ENCODE data around the gene MARK1. TPM values are rescaled to one million over a fixed set of nuclear protein-coding genes. Genes with fewer than 3 reads are reported as not detected.
A peak's percentile ranks its signal among the peaks of the same experiment; 100 is the strongest.

MARK1 gene
- total RNA-seq, 1 donor from 2014 or later: 12.5 TPM

GRCh38 chr1:220514256-220514655 lies 13.7 kb upstream of the MARK1 start:
- Mint-ChIP-seq H3K27ac (ENCODE audit: unreplicated experiment) (no peak overlapping the region), H3K27me3 (ENCODE audit: unreplicated experiment) (no peaks in the 10 kb centered on the region)

GRCh38 chr1:220516014-220516721 lies 11.8 kb upstream of the MARK1 start:
- H3K27ac Mint-ChIP-seq (ENCODE audit: unreplicated experiment): no peak overlapping the region
- no peaks in the 10 kb centered on the region for H3K36me3 Mint-ChIP-seq (ENCODE audit: low read depth, unreplicated experiment)
- no peaks in the 10 kb centered on the region for H3K27me3 Mint-ChIP-seq (ENCODE audit: unreplicated experiment)
- DNase-seq (ENCODE audit: low spot score): no peak
- no peaks in the 10 kb centered on the region for H3K4me1 Mint-ChIP-seq (ENCODE audit: unreplicated experiment)
- no peak overlapping the region for H3K4me3 Mint-ChIP-seq (ENCODE audit: unreplicated experiment)
- TF ChIP-seq CTCF (IDR thresholded peaks at IDR 0.05; ENCODE audit: unreplicated experiment): no peak
- H3K9me3 Mint-ChIP-seq (ENCODE audit: unreplicated experiment): no peaks in the 10 kb centered on the region

More at GRCh38 chr1:220514256-220514655, 13.7 kb upstream of the MARK1 start:
- Mint-ChIP-seq H3K4me1 (ENCODE audit: unreplicated experiment) (no peaks in the 10 kb centered on the region), H3K4me3 (ENCODE audit: unreplicated experiment) (no peak overlapping the region), H3K36me3 (ENCODE audit: low read depth, unreplicated experiment) (no peaks in the 10 kb centered on the region), H3K9me3 (ENCODE audit: unreplicated experiment) (no peaks in the 10 kb centered on the region)
- TF ChIP-seq CTCF (IDR thresholded peaks at IDR 0.05; ENCODE audit: unreplicated experiment): no peak
- DNase-seq (ENCODE audit: low spot score): no peak

- Mint-ChIP-seq H3K4me3 (ENCODE audit: unreplicated experiment) (no peak overlapping the region), H3K4me1 (ENCODE audit: unreplicated experiment) (no peaks in the 10 kb centered on the region), H3K36me3 (ENCODE audit: low read depth, unreplicated experiment) (no peaks in the 10 kb centered on the region), H3K27me3 (ENCODE audit: unreplicated experiment) (no peaks in the 10 kb centered on the region), H3K9me3 (ENCODE audit: unreplicated experiment) (no peaks in the 10 kb centered on the region), H3K27ac (ENCODE audit: unreplicated experiment) (no peak overlapping the region)
- TF ChIP-seq CTCF (IDR thresholded peaks at IDR 0.05; ENCODE audit: unreplicated experiment): no peak
- no peak for DNase-seq (ENCODE audit: low spot score)
These were observed 11.3 kb upstream of the MARK1 start for GRCh38 chr1:220516722-220517042.

- Mint-ChIP-seq H3K4me1 (ENCODE audit: unreplicated experiment) (peaks cover 3% of the 10 kb centered on the region), H3K4me3 (ENCODE audit: unreplicated experiment) (no peak overlapping the region), H3K27me3 (ENCODE audit: unreplicated experiment) (no peaks in the 10 kb centered on the region), H3K9me3 (ENCODE audit: unreplicated experiment) (no peaks in the 10 kb centered on the region), H3K27ac (ENCODE audit: unreplicated experiment) (no peak overlapping the region), H3K36me3 (ENCODE audit: low read depth, unreplicated experiment) (no peaks in the 10 kb centered on the region)
- TF ChIP-seq CTCF (IDR thresholded peaks at IDR 0.05; ENCODE audit: unreplicated experiment): no peak
- DNase-seq (ENCODE audit: low spot score): no peak
These were observed 6.2 kb upstream of the MARK1 start for GRCh38 chr1:220521778-220522177.

GRCh38 chr1:220526294-220526693 lies 1.6 kb upstream of the MARK1 start:
- Mint-ChIP-seq H3K9me3 (ENCODE audit: unreplicated experiment) (no peaks in the 10 kb centered on the region), H3K27me3 (ENCODE audit: unreplicated experiment) (peaks cover 14% of the 10 kb centered on the region), H3K27ac (ENCODE audit: unreplicated experiment) (peak overlapping the region; percentile 42), H3K36me3 (ENCODE audit: low read depth, unreplicated experiment) (peaks cover 6% of the 10 kb centered on the region), H3K4me1 (ENCODE audit: unreplicated experiment) (peaks cover 22% of the 10 kb centered on the region), H3K4me3 (ENCODE audit: unreplicated experiment) (peak overlapping the region; percentile 100)
- no peak for TF ChIP-seq CTCF (IDR thresholded peaks at IDR 0.05; ENCODE audit: unreplicated experiment)
- DNase-seq (ENCODE audit: low spot score): no peak
